ENCODE data around the gene SGMS1.

DNA sequence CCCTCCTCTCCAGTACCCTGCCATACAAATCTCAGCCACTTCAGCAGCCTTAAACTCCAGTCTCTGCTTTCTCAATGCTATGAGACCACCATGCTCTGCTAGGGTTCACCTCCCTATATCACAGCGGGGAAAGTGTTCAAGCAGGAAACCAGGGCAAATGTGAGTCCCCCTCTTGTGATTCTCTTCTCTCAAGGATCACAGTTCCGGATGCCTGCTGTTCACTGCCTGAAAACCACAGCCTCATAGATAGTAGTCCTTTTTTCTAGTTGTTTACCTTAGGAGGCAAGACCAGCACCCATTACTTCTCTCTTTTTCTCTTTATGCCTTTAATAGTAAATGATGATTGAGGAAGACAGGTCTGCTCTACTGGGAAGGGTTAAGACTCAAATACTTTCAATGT, 100.8 kb downstream of the SGMS1 start:
- TF ChIP-seq POLR2A (IDR thresholded peaks at IDR 0.05; ENCODE audit: low read length) (no peak), GATA1 (IDR thresholded peaks at IDR 0.05; ENCODE audit: low read depth, low read length) (no peak)
